Gastroesophageal sphincter (tissue), 4 donors: ENCODE data around the gene MYO1D. TPM values are rescaled to one million over a fixed set of nuclear protein-coding genes. Genes with fewer than 3 reads are reported as not detected.

ENCODE experiments used
- ATAC-seq: fragments of 150-250 bp; one replicate; pipeline ENCODE4 v1.9.1; 2016; ENCODE audit warnings: mild to moderate bottlenecking, moderate library complexity
- H3K27ac ChIP-seq, 4 donors: fragments of 200-600 bp; sonication (generic) in 3 of 4; 1 replicate in 3 of 4; 2 replicates in 1 of 4; pipeline ENCODE4 v1.5.1; 2016 to 2019
- H3K27me3 ChIP-seq: fragments of 200-600 bp; sonication (generic); one replicate; pipeline ENCODE4 v1.5.1; 2019
- H3K36me3 ChIP-seq, 2 donors: fragments of 200-600 bp; sonication (generic); one replicate each; pipeline ENCODE4 v1.5.1; 2019; ENCODE audit warnings: control low read depth in 1 of 2
- H3K4me1 ChIP-seq, 3 donors: fragments of 200-600 bp; sonication (generic); 1 replicate in 2 of 3; 2 replicates in 1 of 3; pipeline ENCODE4 v1.5.1; 2016 to 2019; ENCODE audit warnings: control low read depth in 2 of 3
- H3K4me3 ChIP-seq, 2 donors: fragments of 200-600 bp; sonication (generic); one replicate each; pipeline ENCODE4 v1.5.1; 2019; ENCODE audit warnings: mild to moderate bottlenecking in 1 of 2, moderate library complexity in 1 of 2
- H3K9me3 ChIP-seq, 3 donors: fragments of 200-600 bp; sonication (generic); one replicate each; pipeline ENCODE4 v1.5.1; 2017 to 2019; ENCODE audit warnings: control low read depth in 2 of 3
- EP300 ChIP-seq: sonication (generic); formaldehyde crosslinking; IDR thresholded peaks from one replicate; pipeline ENCODE4 v1.6.1; 2017; ENCODE audit warnings: antibody characterized with exemption, mild to moderate bottlenecking
- POLR2A ChIP-seq, 2 donors: fragments of 450-650 bp; IDR thresholded peaks; one replicate each; pipeline ENCODE4 v1.6.1; 2017; ENCODE audit warnings: antibody characterized with exemption in 2 of 2, mild to moderate bottlenecking in 2 of 2, moderate library complexity in 1 of 2
- POLR2AphosphoS5 ChIP-seq: sonication (generic); formaldehyde crosslinking; IDR thresholded peaks from one replicate; pipeline ENCODE4 v1.6.1; 2017; ENCODE audit warnings: antibody characterized with exemption
- WGBS, 2 donors: methylation state at CpG; one replicate each; pipeline ENCODE4 v1.1.5; 2018; ENCODE audit warnings: low coverage in 1 of 2; 5-methylcytosine and 5-hydroxymethylcytosine counted together
- total RNA-seq, 4 donors: library from RNA; depleted of rRNA; stranded (reverse); fragments of >200 nt; gene quantifications; one replicate each; pipeline ENCODE4 v1.1.0, GENCODE V29; 2016
- TF ChIP-seq, protein P1 (sequence below), 4 experiments: fragments of 200-600 bp in 2 of 4; fragments of 450-650 bp in 2 of 4; sonication (generic) in 1 of 4; IDR thresholded peaks; one replicate each; pipeline ENCODE4 v1.5.1; 2017 to 2019; ENCODE audit warnings: antibody characterized with exemption in 4 of 4, mild to moderate bottlenecking in 2 of 4, moderate library complexity in 2 of 4

Gene MYO1D
- total RNA-seq, 4 donors from 2014 or later = 28.2 to 63.5 (median 47.2) TPM

- Histone ChIP-seq H3K36me3 (no peaks in the 10 kb centered on the region), H3K27ac (peak overlapping the region in 1 of 4 donors; percentile 17), H3K9me3 (no peaks in the 10 kb centered on the region), H3K4me1 (peaks cover 0 to 20% (median 9%) of the 10 kb centered on the region in 3 donors), H3K27me3 (no peaks in the 10 kb centered on the region), H3K4me3 (peak overlapping the region; percentile 29 to 59)
- WGBS, 2 donors = 2 to 3% methylated on average over 19 to 29 of the region's 61 CpGs
- TF ChIP-seq, protein P1, sequence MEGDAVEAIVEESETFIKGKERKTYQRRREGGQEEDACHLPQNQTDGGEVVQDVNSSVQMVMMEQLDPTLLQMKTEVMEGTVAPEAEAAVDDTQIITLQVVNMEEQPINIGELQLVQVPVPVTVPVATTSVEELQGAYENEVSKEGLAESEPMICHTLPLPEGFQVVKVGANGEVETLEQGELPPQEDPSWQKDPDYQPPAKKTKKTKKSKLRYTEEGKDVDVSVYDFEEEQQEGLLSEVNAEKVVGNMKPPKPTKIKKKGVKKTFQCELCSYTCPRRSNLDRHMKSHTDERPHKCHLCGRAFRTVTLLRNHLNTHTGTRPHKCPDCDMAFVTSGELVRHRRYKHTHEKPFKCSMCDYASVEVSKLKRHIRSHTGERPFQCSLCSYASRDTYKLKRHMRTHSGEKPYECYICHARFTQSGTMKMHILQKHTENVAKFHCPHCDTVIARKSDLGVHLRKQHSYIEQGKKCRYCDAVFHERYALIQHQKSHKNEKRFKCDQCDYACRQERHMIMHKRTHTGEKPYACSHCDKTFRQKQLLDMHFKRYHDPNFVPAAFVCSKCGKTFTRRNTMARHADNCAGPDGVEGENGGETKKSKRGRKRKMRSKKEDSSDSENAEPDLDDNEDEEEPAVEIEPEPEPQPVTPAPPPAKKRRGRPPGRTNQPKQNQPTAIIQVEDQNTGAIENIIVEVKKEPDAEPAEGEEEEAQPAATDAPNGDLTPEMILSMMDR (IDR thresholded peaks at IDR 0.05) = no peak
- no peak for TF ChIP-seq EP300
- no peak for TF ChIP-seq POLR2A (IDR thresholded peaks at IDR 0.05)
- TF ChIP-seq POLR2AphosphoS5 = no peak
- ATAC-seq = peak; percentile 68
Measured at GRCh38 chr17:32519228-32520103, 357.5 kb downstream of the MYO1D start.

GRCh38 chr17:32518646-32519227 lies 358.2 kb downstream of the MYO1D start:
- Histone ChIP-seq H3K27ac (peak overlapping the region in 1 of 4 donors; percentile 17), H3K9me3 (no peaks in the 10 kb centered on the region), H3K27me3 (no peaks in the 10 kb centered on the region), H3K4me3 (peak overlapping the region; percentile 29 to 59), H3K36me3 (no peaks in the 10 kb centered on the region), H3K4me1 (peaks cover 0 to 20% (median 9%) of the 10 kb centered on the region in 3 donors)
- ATAC-seq = no peak
- TF ChIP-seq POLR2AphosphoS5 (no peak), EP300 (no peak), POLR2A (IDR thresholded peaks at IDR 0.05) (no peak)
- TF ChIP-seq, protein P1 (IDR thresholded peaks at IDR 0.05) = no peak
- 23 to 53% methylated on average over 6 to 7 of the region's 31 CpGs for WGBS, 2 donors

- no peaks in the 10 kb centered on the region for H3K27me3 ChIP-seq
- H3K4me1 ChIP-seq = peaks cover 0 to 20% (median 9%) of the 10 kb centered on the region in 3 donors
- H3K36me3 ChIP-seq = no peaks in the 10 kb centered on the region
- H3K4me3 ChIP-seq = no peak overlapping the region
- no peak for ATAC-seq
- 91 to 97% methylated on average over 4 to 5 of the region's 7 CpGs for WGBS, 2 donors
- TF ChIP-seq, protein P1 (IDR thresholded peaks at IDR 0.05) = no peak
- TF ChIP-seq EP300 = no peak
- no peak overlapping the region for H3K27ac ChIP-seq
- H3K9me3 ChIP-seq = no peaks in the 10 kb centered on the region
Measured at GRCh38 chr17:32517982-32518381, 358.9 kb downstream of the MYO1D start.

DNA sequence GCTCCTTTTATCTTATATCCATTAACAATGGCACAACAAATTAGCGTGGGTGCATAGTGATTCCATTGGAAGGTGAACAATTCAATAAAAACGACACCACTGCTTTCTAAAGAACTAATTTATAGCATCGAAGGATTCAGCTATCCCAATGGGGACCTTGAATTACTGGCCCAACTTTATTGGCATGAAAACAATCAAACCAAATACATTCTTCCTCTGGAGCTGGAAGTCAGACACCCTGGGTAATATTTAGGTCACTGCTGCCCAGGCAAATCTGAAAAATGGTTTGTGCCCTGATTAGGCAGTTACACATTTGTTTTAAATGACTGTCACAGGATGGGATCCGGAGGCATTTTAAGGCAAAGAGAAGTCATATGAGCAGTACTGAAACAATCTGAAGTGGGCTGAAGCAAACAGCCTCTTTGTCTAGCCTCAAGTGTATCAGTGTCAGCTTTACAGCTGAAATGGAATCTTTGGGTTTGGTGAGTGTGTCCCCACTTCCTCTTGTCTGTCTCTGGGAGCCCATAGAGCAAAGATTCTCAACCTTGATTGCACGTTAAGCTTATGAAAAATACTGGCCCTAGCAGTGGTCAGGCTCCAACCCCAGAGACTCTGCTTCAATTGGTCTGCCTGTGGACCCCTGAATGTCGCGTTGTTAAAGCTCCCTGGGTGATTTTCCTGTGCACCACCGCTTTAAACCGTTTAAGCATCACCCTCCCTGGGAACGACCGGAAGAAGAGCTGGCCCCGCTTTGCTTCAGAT lies 359.8 kb downstream of the MYO1D start:
- Histone ChIP-seq H3K4me3 (no peak overlapping the region), H3K27me3 (no peaks in the 10 kb centered on the region), H3K4me1 (peaks cover 0 to 20% (median 9%) of the 10 kb centered on the region in 3 donors), H3K36me3 (no peaks in the 10 kb centered on the region), H3K27ac (no peak overlapping the region), H3K9me3 (no peaks in the 10 kb centered on the region)
- WGBS, 2 donors = 72 to 78% methylated on average over 8 to 12 of the region's 12 CpGs
- ATAC-seq = no peak
- TF ChIP-seq, protein P1 (IDR thresholded peaks at IDR 0.05) = no peak
- TF ChIP-seq POLR2A (IDR thresholded peaks at IDR 0.05) = no peak
- TF ChIP-seq EP300 = no peak
- TF ChIP-seq POLR2AphosphoS5 = no peak
